Measurements from ENCODE around the gene PRKG1.

- TF ChIP-seq CREB1 (CRISPR knock-in tag; IDR thresholded peaks at IDR 0.05; ENCODE audit: low read depth): no peak
- TF ChIP-seq POLR2AphosphoS5 (IDR thresholded peaks at IDR 0.05; ENCODE audit: low read depth): no peak
- TF ChIP-seq, protein P1, sequence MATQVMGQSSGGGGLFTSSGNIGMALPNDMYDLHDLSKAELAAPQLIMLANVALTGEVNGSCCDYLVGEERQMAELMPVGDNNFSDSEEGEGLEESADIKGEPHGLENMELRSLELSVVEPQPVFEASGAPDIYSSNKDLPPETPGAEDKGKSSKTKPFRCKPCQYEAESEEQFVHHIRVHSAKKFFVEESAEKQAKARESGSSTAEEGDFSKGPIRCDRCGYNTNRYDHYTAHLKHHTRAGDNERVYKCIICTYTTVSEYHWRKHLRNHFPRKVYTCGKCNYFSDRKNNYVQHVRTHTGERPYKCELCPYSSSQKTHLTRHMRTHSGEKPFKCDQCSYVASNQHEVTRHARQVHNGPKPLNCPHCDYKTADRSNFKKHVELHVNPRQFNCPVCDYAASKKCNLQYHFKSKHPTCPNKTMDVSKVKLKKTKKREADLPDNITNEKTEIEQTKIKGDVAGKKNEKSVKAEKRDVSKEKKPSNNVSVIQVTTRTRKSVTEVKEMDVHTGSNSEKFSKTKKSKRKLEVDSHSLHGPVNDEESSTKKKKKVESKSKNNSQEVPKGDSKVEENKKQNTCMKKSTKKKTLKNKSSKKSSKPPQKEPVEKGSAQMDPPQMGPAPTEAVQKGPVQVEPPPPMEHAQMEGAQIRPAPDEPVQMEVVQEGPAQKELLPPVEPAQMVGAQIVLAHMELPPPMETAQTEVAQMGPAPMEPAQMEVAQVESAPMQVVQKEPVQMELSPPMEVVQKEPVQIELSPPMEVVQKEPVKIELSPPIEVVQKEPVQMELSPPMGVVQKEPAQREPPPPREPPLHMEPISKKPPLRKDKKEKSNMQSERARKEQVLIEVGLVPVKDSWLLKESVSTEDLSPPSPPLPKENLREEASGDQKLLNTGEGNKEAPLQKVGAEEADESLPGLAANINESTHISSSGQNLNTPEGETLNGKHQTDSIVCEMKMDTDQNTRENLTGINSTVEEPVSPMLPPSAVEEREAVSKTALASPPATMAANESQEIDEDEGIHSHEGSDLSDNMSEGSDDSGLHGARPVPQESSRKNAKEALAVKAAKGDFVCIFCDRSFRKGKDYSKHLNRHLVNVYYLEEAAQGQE (IDR thresholded peaks at IDR 0.05; ENCODE audit: unreplicated experiment): no peak
- no peak for TF ChIP-seq EZH2 (IDR thresholded peaks at IDR 0.05; ENCODE audit: low read depth, unreplicated experiment)
- no peak for TF ChIP-seq ETS1 (IDR thresholded peaks at IDR 0.05)
- no peak for TF ChIP-seq CTCF (conservative IDR thresholded peaks at IDR 0.05; ENCODE audit: low read depth in 2 of 2)
- no peak for TF ChIP-seq EZH2phosphoT487 (IDR thresholded peaks at IDR 0.05; ENCODE audit: unreplicated experiment)
Measured at GRCh38 chr10:51158832-51159231, 84.5 kb downstream of the PRKG1 start.

All from GM23338 (cell line).